Measurements from ENCODE around the gene SH3BP5L.

SH3BP5L gene

GRCh38 chr1:248788327-248788726 is 37.4 kb downstream of the SH3BP5L start:
- H3K4me3 ChIP-seq (ENCODE audit: low read length), result no peak overlapping the region
- no peak for TF ChIP-seq CTCF (conservative IDR thresholded peaks at IDR 0.05; ENCODE audit: low read length)
- DNase-seq (ENCODE audit: low read depth), result no peak

GRCh38 chr1:248787430-248787829 is 38.3 kb downstream of the SH3BP5L start:
- TF ChIP-seq CTCF (conservative IDR thresholded peaks at IDR 0.05; ENCODE audit: low read length), result no peak
- no peak for DNase-seq (ENCODE audit: low read depth)
- no peak overlapping the region for H3K4me3 ChIP-seq (ENCODE audit: low read length)

- H3K4me3 ChIP-seq (ENCODE audit: low read length), result no peak overlapping the region
- no peak for TF ChIP-seq CTCF (conservative IDR thresholded peaks at IDR 0.05; ENCODE audit: low read length)
- no peak for DNase-seq (ENCODE audit: low read depth)
These were observed 39.6 kb downstream of the SH3BP5L start for GRCh38 chr1:248786156-248786555.

GRCh38 chr1:248783367-248783766 is 42.3 kb downstream of the SH3BP5L start:
- H3K4me3 ChIP-seq (ENCODE audit: low read length), result no peak overlapping the region
- no peak for DNase-seq (ENCODE audit: low read depth)
- no peak for TF ChIP-seq CTCF (conservative IDR thresholded peaks at IDR 0.05; ENCODE audit: low read length)

- no peak overlapping the region for H3K4me3 ChIP-seq (ENCODE audit: low read length)
- TF ChIP-seq CTCF (conservative IDR thresholded peaks at IDR 0.05; ENCODE audit: low read length), result no peak
- no peak for DNase-seq (ENCODE audit: low read depth)
These were observed 43.1 kb downstream of the SH3BP5L start for GRCh38 chr1:248782416-248783141.

- H3K4me3 ChIP-seq (ENCODE audit: low read length), result no peak overlapping the region
- no peak for DNase-seq (ENCODE audit: low read depth)
- no peak for TF ChIP-seq CTCF (conservative IDR thresholded peaks at IDR 0.05; ENCODE audit: low read length)
These were observed 46.4 kb downstream of the SH3BP5L start for GRCh38 chr1:248779350-248779749.

GRCh38 chr1:248778906-248779305 is 46.8 kb downstream of the SH3BP5L start:
- no peak for TF ChIP-seq CTCF (conservative IDR thresholded peaks at IDR 0.05; ENCODE audit: low read length)
- no peak for DNase-seq (ENCODE audit: low read depth)
- no peak overlapping the region for H3K4me3 ChIP-seq (ENCODE audit: low read length)

Measured in AG10803 (cell line).